HepG2 (cell line): Measurements from ENCODE around the gene CHST3. TPM values are rescaled to one million over a fixed set of nuclear protein-coding genes. Genes with fewer than 3 reads are reported as not detected.
A peak's percentile ranks its signal among the peaks of the same experiment; 100 is the strongest.

Experiments used
- ATAC-seq: fragments of 200-7000 bp; cut with Tn5 transposase; 3 replicates; pipeline ENCODE4 v1.9.1; 2020; ENCODE audit warnings: mild to moderate bottlenecking, moderate library complexity
- BruUV-seq: library from RNA; stranded (reverse); fragments of 400-500 nt; replicated peaks from 2 replicates; lab custom pipeline; 2021; lab: Mats Ljungman, UMichigan
- CTCF ChIA-PET: fragments of 300-600 bp; formaldehyde crosslinking; extraction: SDS; loops from one replicate; lab custom pipeline; 2021; ENCODE audit warnings: low total read pairs, inconsistent platforms, low intra/inter-chr PET ratio; lab: Yijun Ruan, JAX
- POLR2A ChIA-PET: fragments of 350-600 bp; sonication (Branson Sonifier 250); formaldehyde crosslinking; loops from one replicate; lab custom pipeline; 2020; ENCODE audit warnings: antibody characterized with exemption, inconsistent platforms; lab: Yijun Ruan, JAX
- DNase-seq: peaks from one replicate; pipeline ENCODE4 v3.0.0-alpha.2; 2015; ENCODE audit warnings: low spot score
- FAIRE-seq: peaks from 3 replicates; lab custom pipeline; 2011; peaks lifted over from hg19 to GRCh38; lab: Jason Lieb, UNC
- H2AFZ ChIP-seq: one replicate; pipeline ENCODE4 v1.6.1; 2011; ENCODE audit warnings: low read length, inconsistent platforms
- H3K27ac ChIP-seq: fragments of 300-600 bp; 3 replicates; pipeline ENCODE4 v1.8.0; 2011; ENCODE audit warnings: mixed run types, mild to moderate bottlenecking, mixed read lengths, low read length, inconsistent platforms; ENCODE audit not compliant: insufficient read depth; ENCODE audit errors: extremely low read length
- H3K27me3 ChIP-seq, 2 experiments: fragments of 200-600 bp in 1 of 2; 2 replicates in 1 of 2; 3 replicates in 1 of 2; pipeline versions ENCODE4 v1.6.0 to v1.8.0; 2011; ENCODE audit warnings: low read length in 2 of 2, mild to moderate bottlenecking in 2 of 2, moderate library complexity in 2 of 2, inconsistent platforms in 1 of 2; ENCODE audit not compliant: insufficient read depth in 2 of 2, control insufficient read depth in 1 of 2
- H3K36me3 ChIP-seq, 2 experiments: fragments of 200-600 bp in 1 of 2; replicated peaks in 1 of 2; 2 replicates in 1 of 2; 3 replicates in 1 of 2; pipeline versions ENCODE4 v1.5.1 to v1.8.0; 2011; ENCODE audit warnings: low read length in 2 of 2, inconsistent platforms in 1 of 2; ENCODE audit not compliant: insufficient read depth in 2 of 2, control insufficient read depth in 1 of 2
- H3K4me1 ChIP-seq: 2 replicates; pipeline ENCODE4 v1.5.1; 2012; ENCODE audit warnings: low read length, inconsistent platforms; ENCODE audit not compliant: insufficient read depth
- H3K4me2 ChIP-seq: 2 replicates; pipeline ENCODE4 v1.6.0; 2011; ENCODE audit warnings: low read depth, low read length, inconsistent platforms
- H3K4me3 ChIP-seq, 3 experiments: fragments of 200-600 bp in 1 of 3; sonication (generic), shearing (Covaris generic) in 1 of 3; replicated peaks in 1 of 3; 2 replicates each; pipeline ENCODE4 v1.5.1; 2011 to 2016; ENCODE audit warnings: low read length in 3 of 3, inconsistent platforms in 2 of 3, low read depth in 2 of 3, mild to moderate bottlenecking in 2 of 3, control low read depth in 1 of 3, mixed read lengths in 1 of 3; ENCODE audit not compliant: insufficient read depth in 1 of 3
- H3K79me2 ChIP-seq: one replicate; pipeline ENCODE4 v1.6.1; 2011; ENCODE audit warnings: low read length, inconsistent platforms; ENCODE audit not compliant: insufficient read depth
- H3K9ac ChIP-seq: 2 replicates; pipeline ENCODE4 v1.6.0; 2011; ENCODE audit warnings: mild to moderate bottlenecking, low read depth, low read length, inconsistent platforms; ENCODE audit not compliant: insufficient read depth
- H3K9me3 ChIP-seq: 2 replicates; pipeline ENCODE4 v1.5.1; 2012; ENCODE audit warnings: mild to moderate bottlenecking, low read length
- H4K20me1 ChIP-seq: 2 replicates; pipeline ENCODE4 v1.6.0; 2011; ENCODE audit warnings: inconsistent platforms, mild to moderate bottlenecking, low read length, moderate library complexity; ENCODE audit not compliant: insufficient read depth
- BHLHE40 ChIP-seq: IDR thresholded peaks from 2 replicates; pipeline ENCODE4 v1.6.1; 2011; ENCODE audit warnings: low read length, improper control_type of control experiment
- FIP1L1 ChIP-seq: fragments of 200-400 bp; formaldehyde crosslinking; IDR thresholded peaks from 2 replicates; pipeline ENCODE4 v1.6.1; 2018; ENCODE audit warnings: low read depth, mild to moderate bottlenecking, low read length, moderate library complexity, borderline replicate concordance; ENCODE audit not compliant: insufficient read depth
- HDAC2 ChIP-seq: sonication (generic); formaldehyde crosslinking; IDR thresholded peaks from 2 replicates; pipeline ENCODE4 v1.4.0; 2020; ENCODE audit warnings: missing genetic modification reagents
- PBX3 ChIP-seq: sonication (generic); formaldehyde crosslinking; IDR thresholded peaks from 2 replicates; pipeline ENCODE4 v1.8.1; 2023; ENCODE audit warnings: missing genetic modification reagents, inconsistent platforms, borderline replicate concordance
- RERE ChIP-seq: IDR thresholded peaks from 2 replicates; pipeline ENCODE4 v1.6.1; 2016; ENCODE audit warnings: low read depth, missing genetic modification reagents, missing compliant biosample characterization
- SNAI1 ChIP-seq: sonication (generic); formaldehyde crosslinking; IDR thresholded peaks from 2 replicates; pipeline ENCODE4 v1.5.0; 2020; ENCODE audit warnings: mild to moderate bottlenecking, missing genetic modification reagents, borderline replicate concordance
- ZBTB3 ChIP-seq: sonication (generic); formaldehyde crosslinking; IDR thresholded peaks from 2 replicates; pipeline ENCODE4 v1.4.0; 2020; ENCODE audit warnings: low read depth, mild to moderate bottlenecking, moderate library complexity, missing genetic modification reagents, borderline replicate concordance
- ZFP1 ChIP-seq: IDR thresholded peaks from 2 replicates; pipeline ENCODE4 v1.6.1; 2016
- ZNF138 ChIP-seq: sonication (generic); formaldehyde crosslinking; IDR thresholded peaks from 2 replicates; pipeline ENCODE4 v1.5.0; 2020; ENCODE audit warnings: mild to moderate bottlenecking, low read depth, missing genetic modification reagents
- ZNF24 ChIP-seq: fragments of 450-650 bp; IDR thresholded peaks from 2 replicates; pipeline ENCODE4 v1.6.1; 2017; ENCODE audit warnings: antibody characterized with exemption, mild to moderate bottlenecking
- ZNF629 ChIP-seq: sonication (generic); formaldehyde crosslinking; conservative IDR thresholded peaks from 2 replicates; pipeline ENCODE4 v1.5.0; 2020; ENCODE audit warnings: missing genetic modification reagents
- ZNF768 ChIP-seq: sonication (generic); formaldehyde crosslinking; IDR thresholded peaks from 2 replicates; pipeline ENCODE4 v1.4.0; 2020; ENCODE audit warnings: missing genetic modification reagents
- ZSCAN20 ChIP-seq: sonication (generic); formaldehyde crosslinking; IDR thresholded peaks from 2 replicates; pipeline ENCODE4 v1.4.0; 2020; ENCODE audit warnings: missing genetic modification reagents, mild to moderate bottlenecking, borderline replicate concordance
- WGBS: methylation state at CpG from one replicate; pipeline ENCODE4 v1.1.6; 2017; ENCODE audit warnings: low lambda C conversion rate; 5-methylcytosine and 5-hydroxymethylcytosine counted together
- in situ Hi-C: cut with HindIII; loops from 2 replicates; pipeline ENCODE4 v1.10.0; 2017; ENCODE audit warnings: low pct_unique_long_range_greater_than_20kb; ENCODE audit not compliant: extremely low pct_ligation_motif_present
- intact Hi-C: fragments of 100-400 bp; cut with micrococcal nuclease; formaldehyde crosslinking; loops from one replicate; pipeline ENCODE4 v1.10.0; 2022; ENCODE audit not compliant: unreplicated experiment
- polyA plus RNA-seq, 8 experiments: library from polyadenylated mRNA; depleted of rRNA in 3 of 8; stranded (reverse) in 7 of 8; unstranded in 1 of 8; fragments of >200 nt; fragmentation: Illumina TruSeq in 4 of 8; extraction: Trizol in 4 of 8; gene quantifications; 2 replicates each; pipeline versions ENCODE4 v1.2.1 to v1.2.3, GENCODE V29; 2011 to 2016; ENCODE audit warnings: low read depth in 4 of 8, missing spikeins in 1 of 8, mixed read lengths in 1 of 8; ENCODE audit not compliant: insufficient read depth in 1 of 8
- total RNA-seq, 5 experiments: library from RNA; depleted of rRNA; stranded (reverse); fragments of >200 nt; fragmentation: Illumina TruSeq; extraction: Trizol; gene quantifications; 2 replicates each; pipeline ENCODE4 v1.2.3, GENCODE V29; 2016; ENCODE audit warnings: low read depth in 1 of 5

The CHST3 gene
- total and polyA plus RNA-seq, 2 of the 13 experiments (the other 11 are each of a cell fraction or from before 2014, with no cell fraction given), result 7.2 to 18.7 TPM

GRCh38 chr10:71923138-71923692 is 41.0 kb upstream of the CHST3 start:
- no peak for FAIRE-seq
- TF ChIP-seq ZBTB3 (CRISPR knock-in tag), result no peak
- 0 out of 2 replicates have a peak, but pooled peaks have one; percentile 19 for TF ChIP-seq BHLHE40
- no peak for TF ChIP-seq ZFP1 (CRISPR knock-in tag)
- no peak for TF ChIP-seq SNAI1
- peak; percentile 67 for TF ChIP-seq ZNF768 (CRISPR knock-in tag)
- no peak for TF ChIP-seq ZNF629 (CRISPR knock-in tag)
- no peak for TF ChIP-seq ZSCAN20 (CRISPR knock-in tag)
- peak; percentile 51 for ATAC-seq
- Histone ChIP-seq H3K4me2 (peak overlapping the region; percentile 29; the same call in 1 of the 2 replicates), H3K27me3 (no peaks in the 10 kb centered on the region; a peak in 2 of 5 replicates), H4K20me1 (no peaks in the 10 kb centered on the region), H3K79me2 (no peaks in the 10 kb centered on the region), H3K9ac (no peak overlapping the region), H3K4me1 (peaks cover 64% of the 10 kb centered on the region), H3K4me3 (no peak overlapping the region), H3K9me3 (no peaks in the 10 kb centered on the region), H3K36me3 (no peaks in the 10 kb centered on the region), H2AFZ (no peak overlapping the region), H3K27ac (no peak overlapping the region)
- ChIA-PET POLR2A (no interaction called here), CTCF (no interaction called here)
- WGBS, result 6% methylated on average over 7 of the region's 7 CpGs
- no peak for DNase-seq
- no TSS peak for BruUV-seq
- intact Hi-C loops, result no loop called here
- in situ Hi-C loops, result no loop called here

- in situ Hi-C loops, result no loop called here
- no peak for TF ChIP-seq HDAC2 (CRISPR knock-in tag)
- no peak for TF ChIP-seq PBX3
- TF ChIP-seq ZNF24, result peak; percentile 73
- no peak for TF ChIP-seq ZNF138 (CRISPR knock-in tag)
- no peak for TF ChIP-seq RERE (CRISPR knock-in tag)
- no peak for TF ChIP-seq FIP1L1
Measured at GRCh38 chr10:71924771-71925170, 39.4 kb upstream of the CHST3 start.

More at GRCh38 chr10:71924771-71925170, 39.4 kb upstream of the CHST3 start:
- POLR2A ChIA-PET, result no interaction called here
- no peaks in the 10 kb centered on the region for H3K9me3 ChIP-seq
- no peaks in the 10 kb centered on the region for H3K79me2 ChIP-seq
- FAIRE-seq (no peak), ATAC-seq (no peak), DNase-seq (no peak)
- H3K4me1 ChIP-seq, result peaks cover 63% of the 10 kb centered on the region
- no peaks in the 10 kb centered on the region for H3K36me3 ChIP-seq
- no peaks in the 10 kb centered on the region; a peak in 2 of 5 replicates for H3K27me3 ChIP-seq
- no peak overlapping the region for H3K27ac ChIP-seq
- CTCF ChIA-PET, result no interaction called here
- no peak overlapping the region for H3K4me3 ChIP-seq
- no peak overlapping the region for H3K4me2 ChIP-seq
- 89% methylated on average over 3 of the region's 3 CpGs for WGBS
- intact Hi-C loops, result no loop called here
- no TSS peak for BruUV-seq
- no peaks in the 10 kb centered on the region for H4K20me1 ChIP-seq
- H3K9ac ChIP-seq, result no peak overlapping the region
- H2AFZ ChIP-seq, result no peak overlapping the region
